HEK293 (cell line): Measurements from ENCODE around the gene C2CD2L.
A peak's percentile ranks its signal among the peaks of the same experiment; 100 is the strongest.

Experiments used
- CTCF ChIA-PET: fragments of 350-600 bp; formaldehyde crosslinking; extraction: SDS; loops from one replicate; lab custom pipeline; 2021; ENCODE audit warnings: antibody characterized with exemption; lab: Yijun Ruan, JAX
- POLR2A ChIA-PET: fragments of 300-600 bp; formaldehyde crosslinking; extraction: SDS; loops from one replicate; lab custom pipeline; 2020; ENCODE audit warnings: antibody characterized with exemption, inconsistent platforms; lab: Yijun Ruan, JAX
- H3K27ac ChIP-seq: fragments of 200-500 bp; sonication (Bioruptor generic); 2 replicates; pipeline ENCODE4 v1.5.1; 2014; ENCODE audit warnings: low read depth, low read length, control low read depth, inconsistent platforms; ENCODE audit errors: extremely low read depth
- H3K36me3 ChIP-seq, 2 experiments: fragments of 200-500 bp in 1 of 2; sonication (Bioruptor generic) in 1 of 2; 1 replicate in 1 of 2; 2 replicates in 1 of 2; pipeline ENCODE4 v1.5.1; 2014 to 2017; ENCODE audit warnings: inconsistent platforms in 2 of 2, low read length in 2 of 2; ENCODE audit not compliant: control insufficient read depth in 2 of 2, insufficient read depth in 1 of 2
- H3K4me1 ChIP-seq: fragments of 200-500 bp; sonication (Bioruptor generic); 2 replicates; pipeline ENCODE4 v1.5.1; 2014; ENCODE audit warnings: mild to moderate bottlenecking, low read length, inconsistent platforms; ENCODE audit not compliant: control insufficient read depth, insufficient read depth
- H3K4me3 ChIP-seq: 2 replicates; pipeline ENCODE4 v1.5.1; 2011; ENCODE audit warnings: low read depth, mild to moderate bottlenecking, control low read depth, low read length, moderate library complexity
- H3K9me3 ChIP-seq: fragments of 200-500 bp; sonication (Bioruptor generic); 2 replicates; pipeline ENCODE4 v1.5.1; 2014; ENCODE audit warnings: low read depth, low read length, inconsistent platforms; ENCODE audit not compliant: control insufficient read depth, insufficient read depth
- ATF2 ChIP-seq: fragments of 450-650 bp; formaldehyde crosslinking; IDR thresholded peaks from 2 replicates; pipeline ENCODE4 v1.5.1; 2016; ENCODE audit warnings: missing biosample characterization, missing genetic modification characterization, low read depth
- EGR2 ChIP-seq: fragments of 450-650 bp; formaldehyde crosslinking; IDR thresholded peaks from 2 replicates; pipeline ENCODE4 v1.5.1; 2016; ENCODE audit warnings: low read depth, missing biosample characterization, missing genetic modification characterization
- PRDM1 ChIP-seq: fragments of 450-650 bp; formaldehyde crosslinking; IDR thresholded peaks from 2 replicates; pipeline ENCODE4; 2016; ENCODE audit warnings: missing biosample characterization, missing genetic modification characterization
- REST ChIP-seq: fragments of 450-650 bp; formaldehyde crosslinking; IDR thresholded peaks from 2 replicates; pipeline ENCODE4 v1.5.1; 2016; ENCODE audit warnings: missing biosample characterization, missing genetic modification characterization
- SALL2 ChIP-seq: fragments of 450-650 bp; formaldehyde crosslinking; IDR thresholded peaks from 2 replicates; pipeline ENCODE4 v1.5.0; 2017; ENCODE audit warnings: missing biosample characterization, mild to moderate bottlenecking, missing genetic modification characterization, borderline replicate concordance
- ZFHX2 ChIP-seq: fragments of 450-650 bp; formaldehyde crosslinking; conservative IDR thresholded peaks from 2 replicates; pipeline ENCODE4 v1.5.1; 2016; ENCODE audit warnings: missing biosample characterization, missing genetic modification characterization
- ZNF16 ChIP-seq: fragments of 450-650 bp; formaldehyde crosslinking; IDR thresholded peaks from 2 replicates; pipeline ENCODE4 v1.5.1; 2016; ENCODE audit warnings: low read depth, missing biosample characterization, missing genetic modification characterization
- ZNF274 ChIP-seq, 2 experiments: fragments of 200-500 bp in 1 of 2; fragments of 450-650 bp in 1 of 2; sonication (Bioruptor generic) in 1 of 2; formaldehyde crosslinking in 1 of 2; IDR thresholded peaks; 2 replicates each; pipeline versions ENCODE4 v1.5.1 to v1.6.1; 2014 to 2016; ENCODE audit warnings: borderline replicate concordance in 1 of 2, inconsistent platforms in 1 of 2, low read length in 1 of 2, missing biosample characterization in 1 of 2, missing genetic modification characterization in 1 of 2
- ZNF341 ChIP-seq: fragments of 450-650 bp; formaldehyde crosslinking; IDR thresholded peaks from 2 replicates; pipeline ENCODE4; 2016; ENCODE audit warnings: low read depth, missing biosample characterization, missing genetic modification characterization
- ZNF350 ChIP-seq: fragments of 450-650 bp; formaldehyde crosslinking; IDR thresholded peaks from 2 replicates; pipeline ENCODE4 v1.5.0; 2017; ENCODE audit warnings: missing biosample characterization, mild to moderate bottlenecking, missing genetic modification characterization
- ZNF391 ChIP-seq: fragments of 450-650 bp; formaldehyde crosslinking; IDR thresholded peaks from 2 replicates; pipeline ENCODE4 v1.5.1; 2016; ENCODE audit warnings: low read depth, missing biosample characterization, missing genetic modification characterization, borderline replicate concordance
- ZNF426 ChIP-seq: fragments of 450-650 bp; formaldehyde crosslinking; IDR thresholded peaks from 2 replicates; pipeline ENCODE4 v1.5.1; 2017; ENCODE audit warnings: missing biosample characterization, missing genetic modification characterization, mild to moderate bottlenecking, inconsistent platforms, moderate library complexity
- ZNF530 ChIP-seq: fragments of 450-650 bp; formaldehyde crosslinking; IDR thresholded peaks from 2 replicates; pipeline ENCODE4 v1.5.1; 2016; ENCODE audit warnings: low read depth, missing biosample characterization, missing genetic modification characterization
- ZNF701 ChIP-seq: fragments of 450-650 bp; formaldehyde crosslinking; IDR thresholded peaks from 2 replicates; pipeline ENCODE4 v1.5.1; 2016; ENCODE audit warnings: missing biosample characterization, missing genetic modification characterization
- ZNF704 ChIP-seq: fragments of 450-650 bp; formaldehyde crosslinking; IDR thresholded peaks from 2 replicates; pipeline ENCODE4 v1.5.1; 2016; ENCODE audit warnings: missing biosample characterization, missing genetic modification characterization
- ZNF76 ChIP-seq: fragments of 450-650 bp; formaldehyde crosslinking; IDR thresholded peaks from 2 replicates; pipeline ENCODE4; 2016; ENCODE audit warnings: low read depth, missing biosample characterization, missing genetic modification characterization, borderline replicate concordance
- ZSCAN16 ChIP-seq: fragments of 450-650 bp; formaldehyde crosslinking; IDR thresholded peaks from 2 replicates; pipeline ENCODE4 v1.5.1; 2016; ENCODE audit warnings: missing biosample characterization, missing genetic modification characterization
- ZSCAN30 ChIP-seq: fragments of 450-650 bp; IDR thresholded peaks from 2 replicates; pipeline ENCODE4 v1.5.1; 2018; ENCODE audit warnings: missing biosample characterization, mild to moderate bottlenecking, missing genetic modification characterization, moderate library complexity
- TF ChIP-seq, protein P1 (sequence below): fragments of 450-650 bp; formaldehyde crosslinking; IDR thresholded peaks from 2 replicates; pipeline ENCODE4 v1.5.1; 2017; ENCODE audit warnings: missing biosample characterization, missing genetic modification characterization
- TF ChIP-seq, protein P2 (sequence below): fragments of 450-650 bp; formaldehyde crosslinking; IDR thresholded peaks from 2 replicates; pipeline ENCODE4 v1.5.1; 2016; ENCODE audit warnings: missing biosample characterization, missing genetic modification characterization, low read depth
- TF ChIP-seq, protein P3 (sequence below): fragments of 450-650 bp; IDR thresholded peaks from 2 replicates; pipeline ENCODE4 v1.5.1; 2018; ENCODE audit warnings: missing biosample characterization, mild to moderate bottlenecking, missing genetic modification characterization

C2CD2L gene

GRCh38 chr11:119067371-119068222, 39.5 kb upstream of the C2CD2L start, which contains the start of gene VPS11 (continued):
- TF ChIP-seq ZNF426 (tag by site-specific recombination) (no peak), ZNF341 (tag by site-specific recombination) (no peak), PRDM1 (tag by site-specific recombination) (no peak), ZNF76 (peak; percentile 61; the same call in 1 of the 2 replicates), ZNF16 (tag by site-specific recombination) (no peak), ZNF350 (no peak), REST (tag by site-specific recombination) (no peak), ZNF701 (tag by site-specific recombination) (no peak), ATF2 (tag by site-specific recombination) (no peak), SALL2 (no peak)
- TF ChIP-seq, protein P1, sequence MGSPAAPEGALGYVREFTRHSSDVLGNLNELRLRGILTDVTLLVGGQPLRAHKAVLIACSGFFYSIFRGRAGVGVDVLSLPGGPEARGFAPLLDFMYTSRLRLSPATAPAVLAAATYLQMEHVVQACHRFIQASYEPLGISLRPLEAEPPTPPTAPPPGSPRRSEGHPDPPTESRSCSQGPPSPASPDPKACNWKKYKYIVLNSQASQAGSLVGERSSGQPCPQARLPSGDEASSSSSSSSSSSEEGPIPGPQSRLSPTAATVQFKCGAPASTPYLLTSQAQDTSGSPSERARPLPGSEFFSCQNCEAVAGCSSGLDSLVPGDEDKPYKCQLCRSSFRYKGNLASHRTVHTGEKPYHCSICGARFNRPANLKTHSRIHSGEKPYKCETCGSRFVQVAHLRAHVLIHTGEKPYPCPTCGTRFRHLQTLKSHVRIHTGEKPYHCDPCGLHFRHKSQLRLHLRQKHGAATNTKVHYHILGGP (tag by site-specific recombination), result no peak

DNA sequence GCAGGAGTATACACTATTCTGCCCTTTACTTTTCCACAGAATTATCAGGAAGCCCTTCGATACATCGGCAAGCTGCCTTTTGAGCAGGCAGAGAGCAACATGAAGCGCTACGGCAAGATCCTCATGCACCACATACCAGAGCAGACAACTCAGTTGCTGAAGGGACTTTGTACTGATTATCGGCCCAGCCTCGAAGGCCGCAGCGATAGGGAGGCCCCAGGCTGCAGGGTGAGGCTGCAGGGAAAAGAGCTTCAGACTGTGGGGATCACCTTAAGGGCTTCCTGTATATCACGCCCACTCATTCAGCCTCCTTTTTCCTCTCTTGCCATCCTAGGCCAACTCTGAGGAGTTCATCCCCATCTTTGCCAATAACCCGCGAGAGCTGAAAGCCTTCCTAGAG, 29.3 kb upstream of the C2CD2L start:
- ChIA-PET POLR2A (interaction anchor here (1.9 kb wide), 1 partner anchor 10 kb away, joined by 7 read pairs; the partner anchor contains the start of gene VPS11), CTCF (no interaction called here)
- peaks cover 3 to 83% of the 10 kb centered on the region in 2 experiments; a peak in 2 of 3 replicates for H3K36me3 ChIP-seq
- TF ChIP-seq ZFHX2 (tag by site-specific recombination) (no peak), ZNF530 (no peak), ZSCAN30 (tag by site-specific recombination) (no peak), ZNF391 (tag by site-specific recombination) (no peak), ZSCAN16 (no peak), ZNF274 (IDR thresholded peaks at IDR 0.05; ENCODE audit: low read length) (no peak), ZNF274 (tag by site-specific recombination; IDR thresholded peaks at IDR 0.05; ENCODE audit: borderline replicate concordance) (no peak), EGR2 (no peak), ZNF704 (tag by site-specific recombination) (no peak)
- TF ChIP-seq, protein P2, sequence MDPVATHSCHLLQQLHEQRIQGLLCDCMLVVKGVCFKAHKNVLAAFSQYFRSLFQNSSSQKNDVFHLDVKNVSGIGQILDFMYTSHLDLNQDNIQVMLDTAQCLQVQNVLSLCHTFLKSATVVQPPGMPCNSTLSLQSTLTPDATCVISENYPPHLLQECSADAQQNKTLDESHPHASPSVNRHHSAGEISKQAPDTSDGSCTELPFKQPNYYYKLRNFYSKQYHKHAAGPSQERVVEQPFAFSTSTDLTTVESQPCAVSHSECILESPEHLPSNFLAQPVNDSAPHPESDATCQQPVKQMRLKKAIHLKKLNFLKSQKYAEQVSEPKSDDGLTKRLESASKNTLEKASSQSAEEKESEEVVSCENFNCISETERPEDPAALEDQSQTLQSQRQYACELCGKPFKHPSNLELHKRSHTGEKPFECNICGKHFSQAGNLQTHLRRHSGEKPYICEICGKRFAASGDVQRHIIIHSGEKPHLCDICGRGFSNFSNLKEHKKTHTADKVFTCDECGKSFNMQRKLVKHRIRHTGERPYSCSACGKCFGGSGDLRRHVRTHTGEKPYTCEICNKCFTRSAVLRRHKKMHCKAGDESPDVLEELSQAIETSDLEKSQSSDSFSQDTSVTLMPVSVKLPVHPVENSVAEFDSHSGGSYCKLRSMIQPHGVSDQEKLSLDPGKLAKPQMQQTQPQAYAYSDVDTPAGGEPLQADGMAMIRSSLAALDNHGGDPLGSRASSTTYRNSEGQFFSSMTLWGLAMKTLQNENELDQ, result no peak
- TF ChIP-seq, protein P3, sequence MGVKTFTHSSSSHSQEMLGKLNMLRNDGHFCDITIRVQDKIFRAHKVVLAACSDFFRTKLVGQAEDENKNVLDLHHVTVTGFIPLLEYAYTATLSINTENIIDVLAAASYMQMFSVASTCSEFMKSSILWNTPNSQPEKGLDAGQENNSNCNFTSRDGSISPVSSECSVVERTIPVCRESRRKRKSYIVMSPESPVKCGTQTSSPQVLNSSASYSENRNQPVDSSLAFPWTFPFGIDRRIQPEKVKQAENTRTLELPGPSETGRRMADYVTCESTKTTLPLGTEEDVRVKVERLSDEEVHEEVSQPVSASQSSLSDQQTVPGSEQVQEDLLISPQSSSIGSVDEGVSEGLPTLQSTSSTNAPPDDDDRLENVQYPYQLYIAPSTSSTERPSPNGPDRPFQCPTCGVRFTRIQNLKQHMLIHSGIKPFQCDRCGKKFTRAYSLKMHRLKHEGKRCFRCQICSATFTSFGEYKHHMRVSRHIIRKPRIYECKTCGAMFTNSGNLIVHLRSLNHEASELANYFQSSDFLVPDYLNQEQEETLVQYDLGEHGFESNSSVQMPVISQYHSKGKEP (tag by site-specific recombination), result no peak

More for the DNA sequence above, 29.3 kb upstream of the C2CD2L start:
- Histone ChIP-seq H3K4me1 (no peaks in the 10 kb centered on the region), H3K4me3 (no peak overlapping the region), H3K27ac (no peak overlapping the region), H3K9me3 (no peaks in the 10 kb centered on the region)
